ENCODE results near the gene HOMER3. TPM values are rescaled to one million over a fixed set of nuclear protein-coding genes. Genes with fewer than 3 reads are reported as not detected.
"Not testable (repeated sequence)": the region's sequence is repeated elsewhere in the genome, so short reads cannot be mapped to it uniquely, and the experiment has no call there.

The HOMER3 gene
- total RNA-seq, 1 donor from 2014 or later, result 50.6 TPM

GRCh38 chr19:18954094-18954493 lies 13.1 kb upstream of the HOMER3 start:
- no peak overlapping the region for H3K4me3 Mint-ChIP-seq (ENCODE audit: unreplicated experiment)

GRCh38 chr19:18952364-18953003 lies 11.5 kb upstream of the HOMER3 start:
- H3K4me1 Mint-ChIP-seq (ENCODE audit: low read depth); H3K36me3 Mint-ChIP-seq (ENCODE audit: low read depth); H3K27ac Mint-ChIP-seq (ENCODE audit: unreplicated experiment); DNase-seq (ENCODE audit: low spot score); H3K9me3 Mint-ChIP-seq (ENCODE audit: low read depth); H3K4me3 Mint-ChIP-seq (ENCODE audit: unreplicated experiment); H3K27me3 Mint-ChIP-seq (ENCODE audit: low read depth): not testable (repeated sequence)

More at GRCh38 chr19:18954094-18954493, 13.1 kb upstream of the HOMER3 start:
- H3K4me1 Mint-ChIP-seq (ENCODE audit: low read depth), result peaks cover 5% of the 10 kb centered on the region
- H3K36me3 Mint-ChIP-seq (ENCODE audit: low read depth), result no peaks in the 10 kb centered on the region
- no peak for TF ChIP-seq CTCF (IDR thresholded peaks at IDR 0.05)
- peaks cover 2% of the 10 kb centered on the region for H3K27me3 Mint-ChIP-seq (ENCODE audit: low read depth)
- H3K9me3 Mint-ChIP-seq (ENCODE audit: low read depth), result peaks cover 4% of the 10 kb centered on the region
- no peak for DNase-seq (ENCODE audit: low spot score)
- H3K27ac Mint-ChIP-seq (ENCODE audit: unreplicated experiment), result no peak overlapping the region

GRCh38 chr19:18951721-18952281 lies 10.8 kb upstream of the HOMER3 start:
- H3K4me3 Mint-ChIP-seq (ENCODE audit: unreplicated experiment), result no peak overlapping the region

GRCh38 chr19:18949858-18950257 lies 8.8 kb upstream of the HOMER3 start:
- Mint-ChIP-seq H3K4me1 (ENCODE audit: low read depth) (peaks cover 5% of the 10 kb centered on the region), H3K27me3 (ENCODE audit: low read depth) (no peaks in the 10 kb centered on the region), H3K9me3 (ENCODE audit: low read depth) (peaks cover under 1% of the 10 kb centered on the region), H3K27ac (ENCODE audit: unreplicated experiment) (no peak overlapping the region), H3K4me3 (ENCODE audit: unreplicated experiment) (no peak overlapping the region), H3K36me3 (ENCODE audit: low read depth) (peaks cover 4% of the 10 kb centered on the region)
- no peak for TF ChIP-seq CTCF (IDR thresholded peaks at IDR 0.05)
- DNase-seq (ENCODE audit: low spot score), result no peak

More at GRCh38 chr19:18951721-18952281, 10.8 kb upstream of the HOMER3 start:
- peaks cover 2% of the 10 kb centered on the region for H3K27me3 Mint-ChIP-seq (ENCODE audit: low read depth)
- no peaks in the 10 kb centered on the region for H3K36me3 Mint-ChIP-seq (ENCODE audit: low read depth)
- peaks cover 4% of the 10 kb centered on the region for H3K9me3 Mint-ChIP-seq (ENCODE audit: low read depth)
- no peak overlapping the region for H3K27ac Mint-ChIP-seq (ENCODE audit: unreplicated experiment)
- peaks cover 5% of the 10 kb centered on the region for H3K4me1 Mint-ChIP-seq (ENCODE audit: low read depth)
- no peak for DNase-seq (ENCODE audit: low spot score)
- TF ChIP-seq CTCF (IDR thresholded peaks at IDR 0.05), result no peak

- peaks cover 5% of the 10 kb centered on the region for H3K4me1 Mint-ChIP-seq (ENCODE audit: low read depth)
- no peak for TF ChIP-seq CTCF (IDR thresholded peaks at IDR 0.05)
- peaks cover 4% of the 10 kb centered on the region for H3K36me3 Mint-ChIP-seq (ENCODE audit: low read depth)
- H3K9me3 Mint-ChIP-seq (ENCODE audit: low read depth), result no peaks in the 10 kb centered on the region
- no peaks in the 10 kb centered on the region for H3K27me3 Mint-ChIP-seq (ENCODE audit: low read depth)
- DNase-seq (ENCODE audit: low spot score), result no peak
- H3K4me3 Mint-ChIP-seq (ENCODE audit: unreplicated experiment), result no peak overlapping the region
- H3K27ac Mint-ChIP-seq (ENCODE audit: unreplicated experiment), result no peak overlapping the region
Observed at GRCh38 chr19:18948976-18949356, 7.9 kb upstream of the HOMER3 start.
